GM21737 (cell line): ENCODE results near the gene CPSF4L.

Source experiments
- ATAC-seq: cut with Tn5 transposase; IDR thresholded peaks from one replicate; pipeline ENCODE4 v1.9.1; 2021; ENCODE audit warnings: mild to moderate bottlenecking, moderate library complexity; ENCODE audit not compliant: unreplicated experiment

Gene CPSF4L

GRCh38 chr17:73290399-73291259 lies 28.9 kb upstream of the CPSF4L start:
- ATAC-seq, result peak; percentile 36

- no peak for ATAC-seq
These were observed 28.0 kb upstream of the CPSF4L start for GRCh38 chr17:73289549-73290254.

GRCh38 chr17:73288534-73289302 lies 27.0 kb upstream of the CPSF4L start:
- no peak for ATAC-seq

- ATAC-seq, result no peak
These were observed 25.2 kb upstream of the CPSF4L start for GRCh38 chr17:73286863-73287296.

GRCh38 chr17:73285916-73286862 lies 24.5 kb upstream of the CPSF4L start:
- ATAC-seq, result no peak

- no peak for ATAC-seq
These were observed 23.9 kb upstream of the CPSF4L start for GRCh38 chr17:73285603-73285908.

GRCh38 chr17:73284906-73285602 lies 23.4 kb upstream of the CPSF4L start:
- ATAC-seq, result no peak

- no peak for ATAC-seq
These were observed 22.7 kb upstream of the CPSF4L start for GRCh38 chr17:73284354-73284753.

GRCh38 chr17:73283841-73284282 lies 22.2 kb upstream of the CPSF4L start:
- no peak for ATAC-seq

- ATAC-seq, result no peak
These were observed 21.6 kb upstream of the CPSF4L start for GRCh38 chr17:73283250-73283649.

GRCh38 chr17:73282629-73283028 lies 20.9 kb upstream of the CPSF4L start:
- ATAC-seq, result no peak

- ATAC-seq, result peak; percentile 77
These were observed 20.2 kb upstream of the CPSF4L start for GRCh38 chr17:73281928-73282327.

- no peak for ATAC-seq
These were observed 18.5 kb upstream of the CPSF4L start for GRCh38 chr17:73280191-73280590.

GRCh38 chr17:73279704-73280103 lies 18.0 kb upstream of the CPSF4L start:
- ATAC-seq, result no peak

- no peak for ATAC-seq
These were observed 17.1 kb upstream of the CPSF4L start for GRCh38 chr17:73278465-73279453.

GRCh38 chr17:73278049-73278464 lies 16.4 kb upstream of the CPSF4L start:
- ATAC-seq, result no peak

GRCh38 chr17:73274490-73274889 lies 12.8 kb upstream of the CPSF4L start:
- no peak for ATAC-seq

- ATAC-seq, result no peak
These were observed 11.2 kb upstream of the CPSF4L start for GRCh38 chr17:73272906-73273218.

- peak; percentile 83 for ATAC-seq
These were observed 9.4 kb upstream of the CPSF4L start for GRCh38 chr17:73271072-73271471.
